Fibroblast of pulmonary artery (primary cell): ENCODE results near the gene POLR1A.
A peak's percentile ranks its signal among the peaks of the same experiment; 100 is the strongest.

Experiments used
- DNase-seq: peaks from one replicate; pipeline ENCODE4 v3.0.0-alpha.2; 2010; ENCODE audit warnings: low read depth
- H3K4me3 ChIP-seq: replicated peaks from 2 replicates; pipeline ENCODE4 v1.5.1; 2011; ENCODE audit warnings: low read depth, mild to moderate bottlenecking, control low read depth, low read length, moderate library complexity
- CTCF ChIP-seq: IDR thresholded peaks from 2 replicates; pipeline ENCODE4 v1.5.1; 2011; ENCODE audit warnings: mild to moderate bottlenecking, control low read depth, low read length, inconsistent platforms; ENCODE audit errors: missing control alignments

The POLR1A gene

GRCh38 chr2:85978883-85979780, 126.6 kb downstream of the POLR1A start:
- peak; percentile 29 for DNase-seq
- H3K4me3 ChIP-seq, result no peak overlapping the region
- no peak for TF ChIP-seq CTCF

GRCh38 chr2:85976106-85976920, 129.4 kb downstream of the POLR1A start:
- TF ChIP-seq CTCF, result no peak
- no peak overlapping the region for H3K4me3 ChIP-seq

GRCh38 chr2:85975581-85975980, 130.1 kb downstream of the POLR1A start:
- no peak for DNase-seq
- H3K4me3 ChIP-seq, result no peak overlapping the region
- no peak for TF ChIP-seq CTCF

More at GRCh38 chr2:85976106-85976920, 129.4 kb downstream of the POLR1A start:
- no peak for DNase-seq

- no peak overlapping the region for H3K4me3 ChIP-seq
- TF ChIP-seq CTCF, result no peak
- peak; percentile 50 for DNase-seq
Measured at GRCh38 chr2:85974390-85974789, 131.3 kb downstream of the POLR1A start.

GRCh38 chr2:85972355-85972754, 133.3 kb downstream of the POLR1A start:
- DNase-seq, result no peak
- no peak overlapping the region for H3K4me3 ChIP-seq
- TF ChIP-seq CTCF, result no peak

GRCh38 chr2:85971366-85971765, 134.3 kb downstream of the POLR1A start:
- no peak overlapping the region for H3K4me3 ChIP-seq
- TF ChIP-seq CTCF, result no peak
- DNase-seq, result peak; percentile 28
